Activated CD4-positive, alpha-beta T cell treated with anti-CD3 and anti-CD28 coated beads, Interleukin-10, Interleukin-2, amounts not matched to agents 100 ng/mL and 50 ng/mL, durations not matched to agents 16 hours and 8 hours (primary cell): ENCODE results near the gene HRH3.

Experiments used
- DNase-seq: peaks from one replicate; pipeline ENCODE4 v3.0.0-alpha.2; 2020

Gene HRH3

DNA sequence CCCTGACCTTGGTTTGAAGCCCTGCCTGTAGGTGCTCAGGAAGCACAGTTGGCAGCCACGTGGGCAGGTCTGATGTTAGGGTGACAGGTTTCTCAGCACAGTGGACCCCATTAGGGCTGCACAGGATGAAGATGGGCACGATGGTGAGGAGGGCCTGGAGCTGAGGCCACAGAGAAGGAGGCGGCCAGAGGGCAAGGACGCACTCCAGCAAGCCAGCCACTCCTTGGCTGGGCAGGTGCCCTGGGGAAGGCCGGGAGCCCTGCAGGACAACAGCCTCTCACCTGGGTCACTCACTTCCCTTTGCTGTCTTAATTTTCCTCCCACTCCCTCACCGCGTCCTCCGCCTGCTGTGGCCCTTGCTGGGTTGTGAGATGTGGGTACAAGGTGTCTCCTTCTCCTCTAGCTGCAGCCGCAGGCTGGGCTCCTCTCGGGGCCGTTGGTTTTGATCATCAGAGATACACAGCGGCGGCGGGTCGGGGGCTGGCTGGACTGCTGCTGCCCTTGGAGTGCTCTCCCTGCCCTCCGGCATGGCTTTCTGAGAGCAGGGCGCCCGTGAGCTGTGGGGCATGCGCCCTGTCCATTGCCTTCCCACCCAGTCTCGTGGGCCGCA lies 23.9 kb upstream of the HRH3 start:
- no peak for DNase-seq

DNA sequence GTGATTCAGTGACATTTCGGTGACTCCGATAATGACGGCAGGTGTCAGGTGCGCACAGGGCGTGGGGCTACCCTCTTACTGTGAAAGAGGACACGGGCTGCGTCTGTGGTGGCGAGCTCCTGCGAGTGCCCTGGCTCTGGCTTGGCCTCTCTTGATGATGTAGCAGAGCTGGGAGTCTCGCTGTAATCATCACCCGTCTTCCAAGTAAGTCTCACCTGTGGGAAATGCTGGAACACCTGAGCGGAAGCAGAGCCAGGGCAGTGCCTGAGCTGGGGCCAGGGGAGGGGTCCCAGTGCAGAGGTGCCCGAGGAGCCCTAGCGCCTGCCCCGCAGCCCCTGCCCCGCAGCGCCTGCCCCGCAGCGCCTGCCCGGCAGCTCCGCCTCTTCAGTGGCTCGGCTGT lies 23.0 kb upstream of the HRH3 start:
- no peak for DNase-seq

DNA sequence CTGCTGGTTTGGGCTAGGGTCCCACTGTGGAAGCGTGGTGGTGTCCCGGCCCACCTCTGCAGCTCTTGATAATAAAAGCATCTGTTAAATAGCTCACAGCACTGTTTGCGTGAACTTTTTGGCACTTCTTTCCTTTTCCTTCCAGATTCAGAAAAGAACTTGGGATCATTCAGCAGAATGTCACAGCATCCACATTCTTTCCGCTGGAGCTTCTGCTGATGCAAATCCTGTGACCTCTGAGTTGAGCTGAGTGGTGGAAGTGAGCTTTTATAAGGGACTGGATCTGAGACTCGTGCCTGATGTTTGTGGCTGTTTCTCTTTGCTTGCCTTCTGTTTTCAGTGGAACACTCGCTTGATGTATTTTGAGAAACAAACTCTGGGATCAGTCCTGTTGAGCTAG lies 22.1 kb upstream of the HRH3 start:
- DNase-seq, result no peak

DNA sequence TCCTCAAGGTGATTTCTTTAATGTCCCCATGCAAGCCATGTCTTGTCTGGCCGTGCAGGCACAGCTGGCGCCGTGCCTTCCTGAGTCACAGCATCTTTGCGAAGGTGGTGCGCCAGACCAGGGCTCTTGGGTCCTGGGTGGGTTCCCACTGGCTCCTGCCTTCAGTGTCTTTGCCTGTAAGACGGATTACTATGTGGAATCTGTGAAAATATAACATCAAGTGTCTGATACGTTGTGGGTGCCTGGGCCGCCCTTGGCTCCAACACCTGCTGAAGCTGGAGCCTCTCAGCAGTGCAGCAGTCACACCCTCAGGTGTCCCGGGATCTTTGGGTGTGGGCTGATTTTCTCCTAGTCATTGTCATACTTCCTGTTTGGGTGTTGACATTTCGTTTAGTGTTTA lies 21.4 kb upstream of the HRH3 start:
- no peak for DNase-seq

DNA sequence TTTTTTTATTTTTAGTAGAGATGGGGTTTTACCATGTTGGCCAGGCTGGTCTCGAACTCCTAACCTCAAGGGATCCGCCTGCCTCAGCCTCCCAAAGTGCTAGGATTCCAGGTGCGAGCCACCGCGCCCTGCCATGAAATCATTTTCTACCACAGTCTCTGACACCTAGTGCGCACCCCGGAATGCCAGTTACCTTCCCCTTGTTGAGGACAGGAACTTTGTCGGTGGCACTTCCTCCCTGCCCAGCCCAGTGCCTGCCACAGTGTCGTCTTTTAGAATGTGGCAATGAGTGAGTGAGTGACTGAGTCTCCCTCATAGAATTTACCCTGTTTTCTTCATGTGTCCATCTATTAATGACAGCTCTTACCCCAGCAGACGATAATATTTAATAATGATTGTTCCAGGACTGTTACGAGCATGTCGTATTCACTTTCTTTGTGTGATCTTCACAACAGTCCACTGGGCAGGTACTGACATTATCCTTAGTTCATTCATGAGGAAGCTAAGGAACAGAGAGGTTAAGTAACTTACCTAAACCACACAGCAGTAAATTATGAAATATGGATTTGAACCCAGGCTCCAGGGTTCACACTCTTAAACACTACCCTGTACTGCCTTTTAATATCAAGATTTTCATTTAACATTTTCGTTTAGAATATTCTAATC lies 20.1 kb upstream of the HRH3 start:
- no peak for DNase-seq

DNA sequence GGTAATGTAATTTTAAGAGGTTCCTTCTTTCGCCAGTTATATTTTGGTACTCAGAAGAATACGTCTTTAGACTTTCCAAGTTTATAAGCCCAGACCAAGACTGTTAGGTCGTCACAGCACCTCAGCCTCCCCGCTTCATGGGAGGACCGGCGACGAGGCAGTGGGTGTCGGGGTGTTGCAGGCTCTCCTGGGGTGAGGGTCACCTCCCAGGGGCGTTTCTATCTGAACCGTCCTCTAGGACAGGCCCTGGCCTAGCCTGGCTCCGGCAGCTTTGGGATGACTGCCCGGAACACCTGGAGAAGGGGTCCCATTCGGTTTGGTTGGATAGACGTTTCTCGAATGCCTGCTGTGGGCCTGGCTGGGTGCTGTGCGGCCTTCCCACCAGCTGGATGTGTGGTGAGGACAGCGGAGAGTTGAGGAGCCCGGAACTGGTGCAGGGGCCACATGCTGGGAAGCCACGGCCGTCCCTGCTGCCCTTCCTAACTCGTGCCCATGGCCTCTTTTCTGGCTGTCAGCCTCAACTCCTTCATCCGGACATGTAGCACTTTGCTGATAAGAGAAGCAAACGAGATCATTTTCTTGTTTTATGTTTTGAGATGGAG lies 19.3 kb upstream of the HRH3 start:
- no peak for DNase-seq

DNA sequence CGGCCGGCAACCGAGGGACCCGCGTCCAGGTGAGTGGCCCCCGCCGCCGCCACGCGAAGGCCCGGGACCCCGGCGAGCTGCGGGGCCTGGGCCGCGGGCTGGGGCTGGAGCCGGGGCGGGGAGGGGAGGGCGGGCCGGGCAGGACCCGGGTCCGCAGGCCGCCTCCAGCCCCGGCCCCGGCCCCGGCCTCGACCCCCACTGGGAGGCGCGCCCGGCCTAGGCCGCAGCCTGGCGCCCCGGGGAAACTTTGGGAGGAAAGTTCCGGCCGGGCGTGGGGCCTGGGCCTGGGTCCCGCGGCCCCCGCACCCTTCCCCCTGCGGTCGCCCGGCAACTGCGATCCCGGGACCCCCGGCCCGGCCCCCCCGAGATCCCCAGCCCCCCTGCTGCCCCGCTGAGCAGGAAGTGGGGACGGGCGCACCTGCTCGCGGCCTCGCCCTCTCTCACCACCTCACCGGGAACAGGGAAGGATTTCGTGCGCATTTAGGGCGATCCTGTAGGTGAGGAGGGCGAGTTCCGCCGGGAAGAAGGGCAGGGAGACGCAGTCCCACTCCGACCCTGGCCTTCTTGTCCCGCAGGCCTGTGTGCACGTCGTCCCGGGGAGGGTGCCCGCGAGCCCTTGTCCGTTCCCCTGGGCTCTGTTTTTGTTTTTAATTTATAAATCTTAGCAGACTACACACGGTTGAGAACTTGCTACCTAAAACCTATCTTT lies 18.6 kb upstream of the HRH3 start:
- no peak for DNase-seq

GRCh38 chr20:62237801-62238568 lies 17.9 kb upstream of the HRH3 start, which contains the start of gene OSBPL2:
Gene OSBPL2, plus strand, starts transcription at chr20:62238521. Its CDS starts 17,664 bp downstream, at chr20:62256185.
- peak; percentile 100 for DNase-seq

DNA sequence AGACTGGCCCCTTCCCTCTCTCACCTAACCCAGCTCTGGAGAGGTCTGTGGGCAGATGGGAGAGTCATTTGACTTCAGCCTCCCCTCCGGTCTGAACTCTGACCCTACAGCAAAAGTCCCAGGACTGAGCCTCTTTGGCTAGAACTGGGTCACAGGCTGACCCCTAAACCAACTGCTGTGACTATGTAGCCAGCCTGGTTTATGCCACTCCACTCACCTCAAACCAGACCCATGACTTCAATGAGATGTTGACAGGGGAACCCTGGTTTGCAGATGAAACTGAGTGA lies 17.4 kb upstream of the HRH3 start:
- no peak for DNase-seq

GRCh38 chr20:62236766-62237513 lies 16.9 kb upstream of the HRH3 start:
- DNase-seq, result no peak

- DNase-seq, result no peak
Measured at GRCh38 chr20:62236200-62236599, 16.1 kb upstream of the HRH3 start.

DNA sequence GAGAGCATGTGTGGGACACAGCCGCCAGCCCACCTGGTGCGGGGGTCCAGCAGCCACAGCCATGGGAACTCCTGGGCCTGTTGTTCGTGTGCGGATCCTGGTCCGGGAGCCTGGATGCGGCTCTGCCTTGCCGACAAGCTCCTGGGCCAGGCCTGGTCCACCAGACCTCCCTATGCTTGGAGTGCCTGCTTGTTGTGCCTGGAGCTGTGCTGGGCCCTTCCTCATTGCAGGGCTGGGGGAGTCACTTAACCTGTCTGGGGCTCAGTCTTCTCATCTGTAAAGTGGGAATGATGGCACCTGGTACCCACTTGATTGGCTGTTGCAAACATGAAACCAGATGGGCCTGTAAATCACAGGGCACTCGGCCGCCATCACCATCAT lies 15.7 kb upstream of the HRH3 start:
- DNase-seq, result no peak

DNA sequence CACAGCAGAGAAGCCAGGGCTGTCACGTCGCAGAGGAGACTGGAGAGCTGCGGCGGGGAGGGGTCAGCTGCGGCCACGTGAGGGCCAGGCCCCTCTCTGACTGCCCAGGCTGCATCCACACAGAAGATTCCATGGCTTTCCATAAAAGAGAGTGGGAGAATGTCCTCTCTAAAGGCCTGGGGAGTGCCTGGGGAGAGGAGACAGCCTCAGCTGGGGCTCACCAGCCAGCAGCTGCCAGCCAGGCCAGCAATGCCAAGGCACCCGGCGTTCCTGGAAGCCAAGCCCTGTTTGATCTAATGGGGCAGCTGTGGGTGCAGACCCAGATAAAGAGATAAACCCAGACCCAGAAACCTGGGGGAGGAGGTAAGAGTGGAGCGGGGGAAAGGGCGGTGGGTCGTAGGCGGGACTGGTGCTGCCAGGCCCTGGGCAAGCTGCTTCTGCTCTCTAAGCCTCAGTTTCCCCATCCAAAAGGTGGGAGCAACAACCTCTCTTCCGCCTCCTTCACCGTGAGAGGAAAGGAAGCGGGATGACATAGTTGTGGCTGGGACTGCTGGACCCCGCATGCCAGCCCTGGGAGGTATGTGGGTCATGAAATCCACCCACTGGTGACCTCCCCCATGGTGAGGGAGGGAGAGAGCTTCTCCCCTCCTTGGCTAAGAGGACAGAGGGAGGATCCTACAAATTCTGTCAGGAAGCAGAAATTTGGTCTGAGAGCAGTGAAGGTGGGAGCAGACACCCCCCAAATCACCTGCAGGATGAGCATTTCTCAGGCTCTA lies 15.1 kb upstream of the HRH3 start:
- DNase-seq, result no peak

DNA sequence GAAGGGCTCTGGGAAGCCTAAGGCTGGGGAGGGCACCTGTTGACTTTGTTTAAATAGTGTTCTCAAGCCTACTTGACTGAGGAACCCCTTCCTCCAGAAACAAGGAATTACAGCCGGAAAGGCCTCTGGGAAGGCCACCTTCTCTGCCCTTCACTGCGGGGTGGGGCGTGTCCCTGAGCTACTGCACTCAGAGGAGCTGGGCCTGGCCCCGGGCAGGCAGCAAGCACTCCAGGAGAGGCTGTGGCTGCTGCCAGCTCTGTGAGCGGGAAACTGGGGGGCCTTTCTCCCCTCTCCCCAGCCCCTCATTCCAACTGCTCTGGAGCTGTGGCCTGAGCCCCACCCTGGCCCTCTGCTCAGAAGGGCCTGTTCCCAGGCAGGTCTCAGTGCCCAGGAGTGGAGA lies 14.3 kb upstream of the HRH3 start:
- no peak for DNase-seq

DNA sequence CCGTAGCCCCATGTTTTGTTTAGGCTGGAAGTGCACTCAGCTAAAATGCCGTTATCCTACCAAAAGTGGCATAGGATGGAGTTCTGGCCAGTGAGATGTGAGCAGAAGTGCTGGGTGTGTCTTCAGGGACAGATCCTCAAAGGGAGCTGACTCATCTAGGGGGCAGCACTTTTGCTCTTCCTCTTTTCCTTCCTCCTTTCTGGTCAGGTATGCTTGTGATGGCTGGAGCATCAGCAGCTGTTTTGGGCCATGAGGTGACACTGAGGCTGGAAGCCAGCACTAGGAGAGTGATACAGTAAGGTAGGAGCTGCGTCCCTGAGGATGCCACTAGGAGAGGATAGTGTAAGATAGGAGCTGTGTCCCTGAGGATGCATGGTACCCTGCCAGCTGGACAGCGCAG lies 13.6 kb upstream of the HRH3 start:
- DNase-seq, result no peak

- no peak for DNase-seq
Measured at GRCh38 chr20:62232770-62233645, 12.9 kb upstream of the HRH3 start.

DNA sequence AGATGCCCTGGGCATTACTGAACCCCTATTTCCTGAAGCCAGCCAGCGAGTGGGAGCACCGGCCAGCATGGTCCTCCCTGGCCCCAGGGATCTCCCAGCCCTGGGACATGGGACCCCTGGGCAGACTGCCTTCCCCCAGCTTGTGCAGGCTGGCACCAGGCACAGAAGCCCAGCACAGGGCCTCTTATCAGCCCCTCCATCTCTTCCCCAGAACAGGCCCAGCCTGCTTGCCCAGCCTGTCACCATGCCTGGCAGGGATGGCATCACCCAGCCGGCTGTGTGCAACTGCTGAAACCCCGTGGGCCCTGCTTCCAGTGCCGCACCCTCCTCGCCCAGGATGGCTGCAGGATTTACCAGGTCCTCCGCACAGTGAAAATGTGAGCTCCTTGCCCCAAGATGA lies 12.1 kb upstream of the HRH3 start:
- no peak for DNase-seq

DNA sequence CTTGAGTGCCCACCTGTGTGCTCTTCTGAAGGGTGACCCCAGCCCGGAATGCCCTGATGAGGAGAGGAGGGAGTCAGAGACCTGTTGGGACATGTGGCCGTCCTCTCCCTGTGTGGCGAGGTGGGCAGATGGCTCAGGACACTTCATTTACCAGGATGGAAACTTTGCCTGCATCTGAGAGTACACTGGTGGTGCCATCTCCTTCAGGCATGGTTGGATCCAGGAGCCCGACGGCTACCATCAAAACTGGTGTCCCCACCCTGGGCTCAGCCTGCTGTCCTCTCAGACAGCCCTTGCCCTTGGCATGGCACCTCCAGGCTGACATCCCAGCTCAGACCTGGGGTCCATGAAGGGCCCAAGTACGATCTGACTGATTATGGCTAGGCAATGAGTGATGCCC lies 11.2 kb upstream of the HRH3 start:
- DNase-seq, result no peak

GRCh38 chr20:62230696-62231095 lies 10.6 kb upstream of the HRH3 start:
- no peak for DNase-seq

DNA sequence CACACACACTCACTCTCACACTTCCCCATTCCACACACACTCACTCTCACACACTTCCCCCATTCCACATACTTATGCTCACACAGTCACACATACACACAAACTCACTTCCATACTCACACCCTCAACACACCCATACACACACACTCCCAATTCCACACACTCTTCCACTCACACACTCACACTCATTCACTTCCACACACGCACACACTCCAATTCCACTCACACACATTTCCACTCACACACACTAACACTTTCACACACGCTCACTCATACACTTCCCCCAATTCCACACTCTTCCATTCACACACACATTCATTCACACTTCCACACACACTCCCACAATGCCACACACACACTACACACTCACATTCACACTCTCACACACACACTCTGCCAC lies 10.2 kb upstream of the HRH3 start:
- DNase-seq, result no peak

GRCh38 chr20:62229667-62230066 lies 9.6 kb upstream of the HRH3 start:
- DNase-seq, result no peak
